HG03135 (cell line): Measurements from ENCODE around the gene AFAP1L2.

Experiments used
- ATAC-seq: cut with Tn5 transposase; IDR thresholded peaks from one replicate; pipeline ENCODE4 v1.9.1; 2021; ENCODE audit warnings: mild to moderate bottlenecking, moderate library complexity; ENCODE audit not compliant: unreplicated experiment

Gene AFAP1L2

GRCh38 chr10:114404171-114405010 lies at the start of gene AFAP1L2:
Gene AFAP1L2 (minus strand): TSS chr10:114404502. CDS start chr10:114404455, 47 bp downstream.
- no peak for ATAC-seq

- ATAC-seq, result no peak
Observed at GRCh38 chr10:114453576-114453975, 49.3 kb upstream of the AFAP1L2 start.

GRCh38 chr10:114448897-114449296 lies 44.6 kb upstream of the AFAP1L2 start:
- ATAC-seq, result no peak

- no peak for ATAC-seq
Observed at GRCh38 chr10:114445332-114445731, 41.0 kb upstream of the AFAP1L2 start.

GRCh38 chr10:114444819-114445218 lies 40.5 kb upstream of the AFAP1L2 start:
- ATAC-seq, result no peak

- ATAC-seq, result no peak
Observed at GRCh38 chr10:114442091-114442630, 37.9 kb upstream of the AFAP1L2 start.

- no peak for ATAC-seq
Observed at GRCh38 chr10:114441107-114441506, 36.8 kb upstream of the AFAP1L2 start.

GRCh38 chr10:114437473-114438292 lies 33.4 kb upstream of the AFAP1L2 start:
- ATAC-seq, result no peak

GRCh38 chr10:114436941-114437340 lies 32.6 kb upstream of the AFAP1L2 start:
- no peak for ATAC-seq

GRCh38 chr10:114432566-114433093 lies 28.3 kb upstream of the AFAP1L2 start:
- ATAC-seq, result no peak

- no peak for ATAC-seq
Observed at GRCh38 chr10:114431414-114432135, 27.3 kb upstream of the AFAP1L2 start.

- ATAC-seq, result no peak
Observed at GRCh38 chr10:114430688-114431413, 26.5 kb upstream of the AFAP1L2 start.

- ATAC-seq, result no peak
Observed at GRCh38 chr10:114429581-114430335, 25.5 kb upstream of the AFAP1L2 start.

- no peak for ATAC-seq
Observed at GRCh38 chr10:114427124-114427852, 23.0 kb upstream of the AFAP1L2 start.

GRCh38 chr10:114426476-114426875 lies 22.2 kb upstream of the AFAP1L2 start:
- no peak for ATAC-seq

- no peak for ATAC-seq
Observed at GRCh38 chr10:114420811-114421485, 16.6 kb upstream of the AFAP1L2 start.

GRCh38 chr10:114418109-114418508 lies 13.8 kb upstream of the AFAP1L2 start:
- no peak for ATAC-seq
